ENCODE data around the gene OR13C9. TPM values are rescaled to one million over a fixed set of nuclear protein-coding genes. Genes with fewer than 3 reads are reported as not detected.

Gene OR13C9
- total and polyA plus RNA-seq, 2 donors (not counting 3 experiments of a cell fraction or from before 2014, with no cell fraction given) = not detected

DNA sequence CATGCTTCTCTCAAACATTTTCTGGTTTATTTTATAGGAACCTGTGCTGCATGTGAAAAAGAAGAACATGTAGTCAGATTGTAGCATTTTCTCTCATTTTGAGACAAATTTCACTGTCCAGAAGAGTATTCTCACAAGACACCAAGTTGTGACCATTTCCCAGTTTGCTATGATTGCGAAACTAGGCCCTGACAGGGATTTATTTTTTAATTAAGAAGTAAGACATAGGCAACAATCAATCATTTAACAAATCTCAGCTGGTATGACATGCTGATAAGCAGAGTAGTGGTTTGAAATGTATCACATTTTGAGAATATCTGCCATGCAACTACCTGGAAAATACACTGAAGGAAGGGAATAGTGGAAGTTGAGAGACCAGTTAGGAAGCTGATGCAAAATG, 37.4 kb downstream of the OR13C9 start:
- H3K27ac ChIP-seq (ENCODE audit: insufficient read depth, low read depth, low read length) = no peak overlapping the region
- no peaks in the 10 kb centered on the region for H3K4me1 ChIP-seq (ENCODE audit: control insufficient read depth, extremely low read depth, insufficient read depth, low read length)
- H3K4me3 ChIP-seq (replicated peaks in 1 of 3; ENCODE audit: insufficient read depth in 1 of 3, low read depth in 1 of 3, low read length in 3 of 3) = no peak overlapping the region
- no TSS peak for BruUV-seq (replicated peaks)
- DNase-seq (ENCODE audit: low read depth, low spot score) (no peak), FAIRE-seq (no peak)
- ChIA-PET POLR2A (no interaction called here), CTCF (no interaction called here)
- dilution Hi-C loops (cut with MboI; ENCODE audit: extremely low pct_ligation_motif_present, low sequenced_read_pairs) = no loop called here
- TF ChIP-seq, protein P1, sequence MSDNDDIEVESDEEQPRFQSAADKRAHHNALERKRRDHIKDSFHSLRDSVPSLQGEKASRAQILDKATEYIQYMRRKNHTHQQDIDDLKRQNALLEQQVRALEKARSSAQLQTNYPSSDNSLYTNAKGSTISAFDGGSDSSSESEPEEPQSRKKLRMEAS (IDR thresholded peaks at IDR 0.05; ENCODE audit: insufficient read depth, insufficient read length) = no peak
- TF ChIP-seq GATA2 (IDR thresholded peaks at IDR 0.05; ENCODE audit: insufficient read depth, insufficient read length, low read depth, low read length) (no peak), FOS (IDR thresholded peaks at IDR 0.05; ENCODE audit: borderline replicate concordance, insufficient read depth, low read length) (no peak), EZH2 (IDR thresholded peaks at IDR 0.05; ENCODE audit: borderline replicate concordance, low read depth, low read length, severe bottlenecking) (no peak), MYC (IDR thresholded peaks at IDR 0.05; ENCODE audit: low read depth, low read length) (no peak), JUN (IDR thresholded peaks at IDR 0.05; ENCODE audit: borderline replicate concordance, insufficient read depth, insufficient read length, low read depth) (no peak), POLR2A (IDR thresholded peaks at IDR 0.05; ENCODE audit: low read depth, low read length) (no peak), POLR2AphosphoS5 (IDR thresholded peaks at IDR 0.05; ENCODE audit: insufficient read depth, low read depth, low read length) (no peak)
- TF ChIP-seq, protein P2, sequence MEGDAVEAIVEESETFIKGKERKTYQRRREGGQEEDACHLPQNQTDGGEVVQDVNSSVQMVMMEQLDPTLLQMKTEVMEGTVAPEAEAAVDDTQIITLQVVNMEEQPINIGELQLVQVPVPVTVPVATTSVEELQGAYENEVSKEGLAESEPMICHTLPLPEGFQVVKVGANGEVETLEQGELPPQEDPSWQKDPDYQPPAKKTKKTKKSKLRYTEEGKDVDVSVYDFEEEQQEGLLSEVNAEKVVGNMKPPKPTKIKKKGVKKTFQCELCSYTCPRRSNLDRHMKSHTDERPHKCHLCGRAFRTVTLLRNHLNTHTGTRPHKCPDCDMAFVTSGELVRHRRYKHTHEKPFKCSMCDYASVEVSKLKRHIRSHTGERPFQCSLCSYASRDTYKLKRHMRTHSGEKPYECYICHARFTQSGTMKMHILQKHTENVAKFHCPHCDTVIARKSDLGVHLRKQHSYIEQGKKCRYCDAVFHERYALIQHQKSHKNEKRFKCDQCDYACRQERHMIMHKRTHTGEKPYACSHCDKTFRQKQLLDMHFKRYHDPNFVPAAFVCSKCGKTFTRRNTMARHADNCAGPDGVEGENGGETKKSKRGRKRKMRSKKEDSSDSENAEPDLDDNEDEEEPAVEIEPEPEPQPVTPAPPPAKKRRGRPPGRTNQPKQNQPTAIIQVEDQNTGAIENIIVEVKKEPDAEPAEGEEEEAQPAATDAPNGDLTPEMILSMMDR (IDR thresholded peaks at IDR 0.05; ENCODE audit: extremely low read depth in 1 of 2, insufficient read depth in 1 of 2, low read depth in 1 of 2, low read length in 2 of 2) = no peak
- H4K20me1 ChIP-seq (replicated peaks; ENCODE audit: control insufficient read depth, extremely low read depth, insufficient read depth, low read length) = no peaks in the 10 kb centered on the region
- no peaks in the 10 kb centered on the region for H3K27me3 ChIP-seq (ENCODE audit: control insufficient read depth in 2 of 2, insufficient read depth in 2 of 2, low read length in 2 of 2)
- H3K9ac ChIP-seq (replicated peaks; ENCODE audit: extremely low read depth, insufficient read depth, low read length) = no peak overlapping the region
- H3K9me3 ChIP-seq (replicated peaks; ENCODE audit: control insufficient read depth, insufficient read depth, low read length) = no peaks in the 10 kb centered on the region
- no peaks in the 10 kb centered on the region for H3K9me1 ChIP-seq (replicated peaks; ENCODE audit: control insufficient read depth, extremely low read depth, insufficient read depth, low read length)
- no peak overlapping the region for H3K4me2 ChIP-seq (ENCODE audit: insufficient read depth, low read length)
- H2AFZ ChIP-seq (ENCODE audit: low read depth, low read length) = no peak overlapping the region
- H3K79me2 ChIP-seq (ENCODE audit: control insufficient read depth, insufficient read depth, low read length) = no peaks in the 10 kb centered on the region
- intact Hi-C loops (cut with micrococcal nuclease) = no loop called here
- H3K36me3 ChIP-seq (ENCODE audit: control insufficient read depth in 2 of 2, extremely low read depth in 1 of 2, insufficient read depth in 2 of 2, low read length in 2 of 2) = no peaks in the 10 kb centered on the region

All from endothelial cell of umbilical vein (primary cell).